ENCODE measurements around the gene FXYD7.

DNA sequence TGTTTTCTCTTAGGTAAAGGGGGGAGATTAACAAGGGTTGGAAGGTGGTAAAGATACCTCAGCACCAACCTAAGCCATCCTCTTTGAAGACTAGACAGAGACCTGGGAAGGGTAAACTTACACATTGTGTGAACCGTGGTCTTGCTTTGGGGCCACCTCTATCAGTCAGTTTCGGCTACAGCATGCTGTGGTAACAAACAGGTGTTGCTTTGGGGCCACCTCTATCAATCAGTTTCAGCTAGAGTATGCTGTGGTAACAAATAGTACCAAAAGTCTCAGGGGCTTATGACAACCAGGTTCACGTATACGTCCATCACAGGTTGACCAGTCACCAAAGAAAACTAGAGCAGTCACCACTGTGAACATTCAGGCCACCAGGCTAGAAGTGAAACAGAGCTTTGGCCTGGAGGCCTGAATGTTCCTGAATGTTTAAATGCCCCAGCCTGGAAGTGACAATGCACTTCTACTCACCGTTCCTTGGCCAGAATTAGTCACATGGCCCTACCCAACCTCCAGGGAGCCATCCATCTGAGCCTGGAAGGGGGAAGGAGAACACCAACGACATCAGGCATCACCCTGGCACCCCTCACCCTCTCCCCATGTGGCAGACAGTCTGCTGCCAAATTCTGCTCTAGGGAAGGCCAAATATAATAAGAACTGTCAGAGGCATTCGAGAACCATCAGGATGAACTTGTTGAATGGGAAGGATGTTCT lies 3.8 kb downstream of the FXYD7 start:
- TF ChIP-seq, protein P1, sequence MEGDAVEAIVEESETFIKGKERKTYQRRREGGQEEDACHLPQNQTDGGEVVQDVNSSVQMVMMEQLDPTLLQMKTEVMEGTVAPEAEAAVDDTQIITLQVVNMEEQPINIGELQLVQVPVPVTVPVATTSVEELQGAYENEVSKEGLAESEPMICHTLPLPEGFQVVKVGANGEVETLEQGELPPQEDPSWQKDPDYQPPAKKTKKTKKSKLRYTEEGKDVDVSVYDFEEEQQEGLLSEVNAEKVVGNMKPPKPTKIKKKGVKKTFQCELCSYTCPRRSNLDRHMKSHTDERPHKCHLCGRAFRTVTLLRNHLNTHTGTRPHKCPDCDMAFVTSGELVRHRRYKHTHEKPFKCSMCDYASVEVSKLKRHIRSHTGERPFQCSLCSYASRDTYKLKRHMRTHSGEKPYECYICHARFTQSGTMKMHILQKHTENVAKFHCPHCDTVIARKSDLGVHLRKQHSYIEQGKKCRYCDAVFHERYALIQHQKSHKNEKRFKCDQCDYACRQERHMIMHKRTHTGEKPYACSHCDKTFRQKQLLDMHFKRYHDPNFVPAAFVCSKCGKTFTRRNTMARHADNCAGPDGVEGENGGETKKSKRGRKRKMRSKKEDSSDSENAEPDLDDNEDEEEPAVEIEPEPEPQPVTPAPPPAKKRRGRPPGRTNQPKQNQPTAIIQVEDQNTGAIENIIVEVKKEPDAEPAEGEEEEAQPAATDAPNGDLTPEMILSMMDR (IDR thresholded peaks at IDR 0.05): no peak
- no peak for TF ChIP-seq POLR2A (IDR thresholded peaks at IDR 0.05)

Measured in lower leg skin (tissue), 3 donors.